HCT116 (cell line): ENCODE results near the gene TCTA. TPM values are rescaled to one million over a fixed set of nuclear protein-coding genes. Genes with fewer than 3 reads are reported as not detected.

Experiments
- ATAC-seq: fragments of 200-7000 bp; cut with Tn5 transposase; 2 replicates; pipeline ENCODE4 v1.9.1; 2020; ENCODE audit warnings: mild to moderate bottlenecking, moderate library complexity
- BruUV-seq: library from RNA; stranded (reverse); fragments of 400-500 nt; replicated peaks from 2 replicates; lab custom pipeline; 2021; lab: Mats Ljungman, UMichigan
- CTCF ChIA-PET: fragments of 300-600 bp; sonication (Branson Sonifier 250); formaldehyde crosslinking; loops from one replicate; lab custom pipeline; 2021; ENCODE audit warnings: antibody characterized with exemption; lab: Charles Lee
- POLR2A ChIA-PET: fragments of 300-600, 350-600 bp; sonication (Branson Sonifier 250); formaldehyde crosslinking; loops from one replicate; lab custom pipeline; 2021; ENCODE audit warnings: antibody characterized with exemption; lab: Charles Lee
- RAD21 ChIA-PET, 2 experiments: fragments of 300-600 bp; sonication (Branson Sonifier 250); formaldehyde crosslinking; loops; one replicate each; lab custom pipeline; 2023; ENCODE audit warnings: low total read pairs in 2 of 2; ENCODE audit not compliant: uncharacterized antibody in 2 of 2, unreplicated experiment in 2 of 2, low non-redundant PET in 1 of 2; lab: Charles Lee
- DNase-seq: peaks from one replicate; pipeline ENCODE4 v3.0.0-alpha.2; 2010; ENCODE audit warnings: low read depth, low spot score
- H2AFZ ChIP-seq: fragments of 200-600 bp; shearing (Covaris generic), sonication (generic); 2 replicates; pipeline ENCODE4 v1.6.1; 2017; ENCODE audit warnings: low read depth, mixed run types, mixed read lengths, antibody characterized with exemption, low read length; ENCODE audit not compliant: poor library complexity, severe bottlenecking
- H3K27ac ChIP-seq: 2 replicates; pipeline ENCODE4 v1.5.1; 2012; ENCODE audit warnings: low read depth, low read length
- H3K27me3 ChIP-seq: fragments of 200-600 bp; sonication (generic); 2 replicates; pipeline ENCODE4 v1.6.1; 2016; ENCODE audit warnings: mixed run types, low read length, mixed read lengths; ENCODE audit not compliant: insufficient read depth
- H3K36me3 ChIP-seq, 2 experiments: fragments of 200-500 bp in 1 of 2; fragments of 200-600 bp in 1 of 2; sonication (Bioruptor generic) in 1 of 2; sonication (generic) in 1 of 2; 2 replicates each; pipeline versions ENCODE4 v1.5.1 to v1.6.1; 2014 to 2016; ENCODE audit warnings: low read length in 2 of 2, inconsistent platforms in 1 of 2, mixed read lengths in 1 of 2, mixed run types in 1 of 2; ENCODE audit not compliant: insufficient read depth in 2 of 2, control insufficient read depth in 1 of 2
- H3K4me1 ChIP-seq, 2 experiments: fragments of 200-600 bp in 1 of 2; sonication (generic) in 1 of 2; 2 replicates each; pipeline versions ENCODE4 v1.5.1 to v1.6.1; 2012 to 2017; ENCODE audit warnings: low read length in 2 of 2, inconsistent platforms in 1 of 2, mild to moderate bottlenecking in 1 of 2, mixed read lengths in 1 of 2, mixed run types in 1 of 2, moderate library complexity in 1 of 2; ENCODE audit not compliant: insufficient read depth in 2 of 2, control insufficient read depth in 1 of 2
- H3K4me2 ChIP-seq: fragments of 200-600 bp; sonication (generic); 2 replicates; pipeline ENCODE4 v1.6.1; 2017; ENCODE audit warnings: mixed run types, low read length, mixed read lengths
- H3K4me3 ChIP-seq, 2 experiments: fragments of 200-600 bp in 1 of 2; sonication (generic) in 1 of 2; replicated peaks in 1 of 2; 2 replicates each; pipeline ENCODE4 v1.5.1; 2011 to 2016; ENCODE audit warnings: low read length in 2 of 2, control low read depth in 1 of 2, low read depth in 1 of 2, mild to moderate bottlenecking in 1 of 2, mixed read lengths in 1 of 2, mixed run types in 1 of 2
- H3K79me2 ChIP-seq: fragments of 200-600 bp; sonication (generic); 2 replicates; pipeline ENCODE4 v1.6.1; 2017; ENCODE audit warnings: mild to moderate bottlenecking, mixed run types, low read length, moderate library complexity, mixed read lengths; ENCODE audit not compliant: insufficient read depth
- H3K9ac ChIP-seq: fragments of 200-600 bp; sonication (generic); 2 replicates; pipeline ENCODE4 v1.6.1; 2016; ENCODE audit warnings: low read length, mixed read lengths
- H3K9me2 ChIP-seq: fragments of 200-600 bp; sonication (generic), shearing (Covaris generic); 2 replicates; pipeline ENCODE4 v1.6.1; 2017; ENCODE audit warnings: mixed run types, mild to moderate bottlenecking, moderate library complexity; ENCODE audit not compliant: insufficient read depth
- H3K9me3 ChIP-seq, 2 experiments: fragments of 200-500 bp in 1 of 2; fragments of 200-600 bp in 1 of 2; sonication (Bioruptor generic) in 1 of 2; sonication (generic) in 1 of 2; 2 replicates each; pipeline ENCODE4 v1.6.1; 2014 to 2017; ENCODE audit warnings: low read length in 2 of 2, mixed read lengths in 2 of 2, inconsistent platforms in 1 of 2, low read depth in 1 of 2, mild to moderate bottlenecking in 1 of 2, mixed run types in 1 of 2, moderate library complexity in 1 of 2; ENCODE audit not compliant: control insufficient read depth in 1 of 2, insufficient read depth in 1 of 2
- H4K20me1 ChIP-seq: fragments of 200-600 bp; sonication (generic), shearing (Covaris generic); 2 replicates; pipeline ENCODE4 v1.6.1; 2017; ENCODE audit warnings: mixed run types, mild to moderate bottlenecking, moderate library complexity; ENCODE audit not compliant: insufficient read depth
- CBX3 ChIP-seq: IDR thresholded peaks from 2 replicates; pipeline ENCODE4 v1.6.1; 2012; ENCODE audit warnings: low read depth
- CEBPB ChIP-seq: IDR thresholded peaks from 2 replicates; pipeline ENCODE4 v1.6.1; 2012; ENCODE audit warnings: low read depth
- EGR1 ChIP-seq: IDR thresholded peaks from 2 replicates; pipeline ENCODE4 v1.6.1; 2012; ENCODE audit warnings: low read depth
- ELF1 ChIP-seq: IDR thresholded peaks from 2 replicates; pipeline ENCODE4 v1.6.1; 2012; ENCODE audit warnings: low read depth, borderline replicate concordance
- EZH2phosphoT487 ChIP-seq: fragments of 200-600 bp; IDR thresholded peaks from 2 replicates; pipeline ENCODE4 v1.6.1; 2018; ENCODE audit warnings: antibody characterized with exemption, borderline replicate concordance
- JUND ChIP-seq: IDR thresholded peaks from 2 replicates; pipeline ENCODE4 v1.6.1; 2012
- POLR2AphosphoS5 ChIP-seq: IDR thresholded peaks from 2 replicates; pipeline ENCODE4 v1.6.1; 2011; ENCODE audit warnings: mild to moderate bottlenecking, low read depth, low read length, moderate library complexity
- SIN3A ChIP-seq: IDR thresholded peaks from 2 replicates; pipeline ENCODE4 v1.6.1; 2012; ENCODE audit warnings: low read depth
- SP1 ChIP-seq: IDR thresholded peaks from 2 replicates; pipeline ENCODE4 v1.6.1; 2012; ENCODE audit warnings: low read depth
- TCF7L2 ChIP-seq: IDR thresholded peaks from 2 replicates; pipeline ENCODE4 v1.7.0; 2011; ENCODE audit warnings: borderline replicate concordance, inconsistent platforms; ENCODE audit not compliant: insufficient read depth, insufficient read length; ENCODE audit errors: extremely low read depth
- YY1 ChIP-seq: IDR thresholded peaks from 2 replicates; pipeline ENCODE4 v1.6.1; 2011; ENCODE audit warnings: low read length, low read depth, moderate library complexity, mild to moderate bottlenecking; ENCODE audit not compliant: insufficient replicate concordance; ENCODE audit errors: extremely low read depth
- ZFX ChIP-seq: fragments of 450-650 bp; IDR thresholded peaks from 2 replicates; pipeline ENCODE4 v1.6.1; 2017
- intact Hi-C: fragments of 100-400 bp; cut with micrococcal nuclease; formaldehyde crosslinking; loops from 2 replicates; pipeline ENCODE4 v1.10.0; 2022
- total RNA-seq: library from RNA; stranded (reverse); gene quantifications from one replicate; pipeline ENCODE4 v1.2.1, GENCODE V29; 2021; ENCODE audit not compliant: unreplicated experiment
- TF ChIP-seq, protein P1 (sequence below), 3 experiments: fragments of 200-600 bp in 1 of 3; sonication (generic) in 1 of 3; IDR thresholded peaks in 2 of 3; conservative IDR thresholded peaks in 1 of 3; 2 replicates each; pipeline ENCODE4 v1.5.1; 2012 to 2017; ENCODE audit warnings: low read depth in 2 of 3, low read length in 2 of 3, antibody characterized with exemption in 1 of 3, borderline replicate concordance in 1 of 3, control low read depth in 1 of 3, mild to moderate bottlenecking in 1 of 3, mixed read lengths in 1 of 3, mixed run types in 1 of 3, moderate library complexity in 1 of 3; ENCODE audit not compliant: insufficient read depth in 1 of 3
- TF ChIP-seq, protein P2 (sequence below): IDR thresholded peaks from 2 replicates; pipeline ENCODE4 v1.6.1; 2012; ENCODE audit warnings: low read depth

The TCTA gene
- total RNA-seq, 1 experiment from 2014 or later: 11.9 TPM

- Histone ChIP-seq H3K4me2 (0 out of 2 replicates have a peak overlapping the region, but pooled peaks have one; percentile 3), H3K9ac (no peak overlapping the region), H4K20me1 (no peaks in the 10 kb centered on the region), H3K27me3 (no peaks in the 10 kb centered on the region), H3K27ac (no peak overlapping the region), H2AFZ (no peak overlapping the region), H3K4me3 (no peak overlapping the region), H3K79me2 (peaks cover 12% of the 10 kb centered on the region), H3K4me1 (peaks cover 13 to 73% of the 10 kb centered on the region in 2 experiments), H3K36me3 (peaks cover 0 to 17% of the 10 kb centered on the region in 2 experiments; a peak in 1 of 4 replicates), H3K9me3 (no peaks in the 10 kb centered on the region), H3K9me2 (no peaks in the 10 kb centered on the region)
- ChIA-PET CTCF (no interaction called here), RAD21 (no interaction called here), POLR2A (interaction anchor here (1.1 kb wide), 1 partner anchor 411 kb away, joined by 3 read pairs; the partner anchor contains the start of gene WDR6)
- DNase-seq (no peak), ATAC-seq (no peak)
- BruUV-seq: no TSS peak
- TF ChIP-seq ELF1 (no peak), CEBPB (no peak), TCF7L2 (no peak), SP1 (no peak), JUND (no peak), EZH2phosphoT487 (no peak), ZFX (no peak), YY1 (no peak), EGR1 (no peak), SIN3A (no peak), CBX3 (no peak), POLR2AphosphoS5 (no peak)
- TF ChIP-seq, protein P1, sequence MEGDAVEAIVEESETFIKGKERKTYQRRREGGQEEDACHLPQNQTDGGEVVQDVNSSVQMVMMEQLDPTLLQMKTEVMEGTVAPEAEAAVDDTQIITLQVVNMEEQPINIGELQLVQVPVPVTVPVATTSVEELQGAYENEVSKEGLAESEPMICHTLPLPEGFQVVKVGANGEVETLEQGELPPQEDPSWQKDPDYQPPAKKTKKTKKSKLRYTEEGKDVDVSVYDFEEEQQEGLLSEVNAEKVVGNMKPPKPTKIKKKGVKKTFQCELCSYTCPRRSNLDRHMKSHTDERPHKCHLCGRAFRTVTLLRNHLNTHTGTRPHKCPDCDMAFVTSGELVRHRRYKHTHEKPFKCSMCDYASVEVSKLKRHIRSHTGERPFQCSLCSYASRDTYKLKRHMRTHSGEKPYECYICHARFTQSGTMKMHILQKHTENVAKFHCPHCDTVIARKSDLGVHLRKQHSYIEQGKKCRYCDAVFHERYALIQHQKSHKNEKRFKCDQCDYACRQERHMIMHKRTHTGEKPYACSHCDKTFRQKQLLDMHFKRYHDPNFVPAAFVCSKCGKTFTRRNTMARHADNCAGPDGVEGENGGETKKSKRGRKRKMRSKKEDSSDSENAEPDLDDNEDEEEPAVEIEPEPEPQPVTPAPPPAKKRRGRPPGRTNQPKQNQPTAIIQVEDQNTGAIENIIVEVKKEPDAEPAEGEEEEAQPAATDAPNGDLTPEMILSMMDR (IDR thresholded peaks at IDR 0.05 in 2 of 3, conservative IDR thresholded peaks at IDR 0.05 in 1 of 3; ENCODE audit: borderline replicate concordance in 1 of 3, insufficient read depth in 1 of 3, low read depth in 2 of 3, low read length in 2 of 3): no peak
- TF ChIP-seq, protein P2, sequence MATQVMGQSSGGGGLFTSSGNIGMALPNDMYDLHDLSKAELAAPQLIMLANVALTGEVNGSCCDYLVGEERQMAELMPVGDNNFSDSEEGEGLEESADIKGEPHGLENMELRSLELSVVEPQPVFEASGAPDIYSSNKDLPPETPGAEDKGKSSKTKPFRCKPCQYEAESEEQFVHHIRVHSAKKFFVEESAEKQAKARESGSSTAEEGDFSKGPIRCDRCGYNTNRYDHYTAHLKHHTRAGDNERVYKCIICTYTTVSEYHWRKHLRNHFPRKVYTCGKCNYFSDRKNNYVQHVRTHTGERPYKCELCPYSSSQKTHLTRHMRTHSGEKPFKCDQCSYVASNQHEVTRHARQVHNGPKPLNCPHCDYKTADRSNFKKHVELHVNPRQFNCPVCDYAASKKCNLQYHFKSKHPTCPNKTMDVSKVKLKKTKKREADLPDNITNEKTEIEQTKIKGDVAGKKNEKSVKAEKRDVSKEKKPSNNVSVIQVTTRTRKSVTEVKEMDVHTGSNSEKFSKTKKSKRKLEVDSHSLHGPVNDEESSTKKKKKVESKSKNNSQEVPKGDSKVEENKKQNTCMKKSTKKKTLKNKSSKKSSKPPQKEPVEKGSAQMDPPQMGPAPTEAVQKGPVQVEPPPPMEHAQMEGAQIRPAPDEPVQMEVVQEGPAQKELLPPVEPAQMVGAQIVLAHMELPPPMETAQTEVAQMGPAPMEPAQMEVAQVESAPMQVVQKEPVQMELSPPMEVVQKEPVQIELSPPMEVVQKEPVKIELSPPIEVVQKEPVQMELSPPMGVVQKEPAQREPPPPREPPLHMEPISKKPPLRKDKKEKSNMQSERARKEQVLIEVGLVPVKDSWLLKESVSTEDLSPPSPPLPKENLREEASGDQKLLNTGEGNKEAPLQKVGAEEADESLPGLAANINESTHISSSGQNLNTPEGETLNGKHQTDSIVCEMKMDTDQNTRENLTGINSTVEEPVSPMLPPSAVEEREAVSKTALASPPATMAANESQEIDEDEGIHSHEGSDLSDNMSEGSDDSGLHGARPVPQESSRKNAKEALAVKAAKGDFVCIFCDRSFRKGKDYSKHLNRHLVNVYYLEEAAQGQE: no peak
- intact Hi-C loops: no loop called here
These were observed 5.4 kb downstream of the TCTA start for GRCh38 chr3:49417516-49418120.
